Esophagus squamous epithelium (tissue), 4 donors: Measurements from ENCODE around the gene MRTO4.
"Not testable (repeated sequence)": the region's sequence is repeated elsewhere in the genome, so short reads cannot be mapped to it uniquely, and the experiment has no call there.

Experiments used
- POLR2A ChIP-seq, 4 donors: fragments of 450-650 bp; IDR thresholded peaks; one replicate each; pipeline ENCODE4 v1.6.1; 2017; ENCODE audit warnings: antibody characterized with exemption in 4 of 4, mild to moderate bottlenecking in 4 of 4, moderate library complexity in 3 of 4
- TF ChIP-seq, protein P1 (sequence below), 6 experiments: fragments of 450-650 bp in 4 of 6; fragments of 200-600 bp in 2 of 6; sonication (generic) in 2 of 6; IDR thresholded peaks; one replicate each; pipeline ENCODE4 v1.5.1; 2016 to 2019; ENCODE audit warnings: antibody characterized with exemption in 6 of 6, mild to moderate bottlenecking in 4 of 6, moderate library complexity in 4 of 6

- TF ChIP-seq, protein P1, sequence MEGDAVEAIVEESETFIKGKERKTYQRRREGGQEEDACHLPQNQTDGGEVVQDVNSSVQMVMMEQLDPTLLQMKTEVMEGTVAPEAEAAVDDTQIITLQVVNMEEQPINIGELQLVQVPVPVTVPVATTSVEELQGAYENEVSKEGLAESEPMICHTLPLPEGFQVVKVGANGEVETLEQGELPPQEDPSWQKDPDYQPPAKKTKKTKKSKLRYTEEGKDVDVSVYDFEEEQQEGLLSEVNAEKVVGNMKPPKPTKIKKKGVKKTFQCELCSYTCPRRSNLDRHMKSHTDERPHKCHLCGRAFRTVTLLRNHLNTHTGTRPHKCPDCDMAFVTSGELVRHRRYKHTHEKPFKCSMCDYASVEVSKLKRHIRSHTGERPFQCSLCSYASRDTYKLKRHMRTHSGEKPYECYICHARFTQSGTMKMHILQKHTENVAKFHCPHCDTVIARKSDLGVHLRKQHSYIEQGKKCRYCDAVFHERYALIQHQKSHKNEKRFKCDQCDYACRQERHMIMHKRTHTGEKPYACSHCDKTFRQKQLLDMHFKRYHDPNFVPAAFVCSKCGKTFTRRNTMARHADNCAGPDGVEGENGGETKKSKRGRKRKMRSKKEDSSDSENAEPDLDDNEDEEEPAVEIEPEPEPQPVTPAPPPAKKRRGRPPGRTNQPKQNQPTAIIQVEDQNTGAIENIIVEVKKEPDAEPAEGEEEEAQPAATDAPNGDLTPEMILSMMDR (IDR thresholded peaks at IDR 0.05) = not testable (repeated sequence)
- not testable (repeated sequence) for TF ChIP-seq POLR2A (IDR thresholded peaks at IDR 0.05)
Observed at GRCh38 chr1:19270343-19270730, 18.7 kb downstream of the MRTO4 start.
